Kidney (tissue), 14 donors: ENCODE measurements around the gene ALPK1. TPM values are rescaled to one million over a fixed set of nuclear protein-coding genes. Genes with fewer than 3 reads are reported as not detected.

Source experiments
- DNase-seq, 5 donors: peaks; one replicate each; pipeline ENCODE4 v3.0.0-alpha.2; 2013 to 2020
- FAIRE-seq: peaks from 2 replicates; lab custom pipeline; 2012; peaks lifted over from hg19 to GRCh38; lab: Jason Lieb, UNC
- H3K27ac ChIP-seq, 2 donors: one replicate each; pipeline ENCODE4 v1.7.0; 2013; ENCODE audit warnings: low read depth in 2 of 2, low read length in 2 of 2, inconsistent platforms in 1 of 2
- H3K27me3 ChIP-seq: one replicate; pipeline ENCODE4 v1.7.1; 2013; ENCODE audit warnings: low read length, inconsistent platforms; ENCODE audit not compliant: control insufficient read depth, insufficient read depth
- H3K36me3 ChIP-seq, 3 donors: one replicate each; pipeline versions ENCODE4 v1.7.0 to v1.7.1; 2013; ENCODE audit warnings: low read length in 3 of 3, control low read depth in 1 of 3, inconsistent platforms in 1 of 3; ENCODE audit not compliant: insufficient read depth in 3 of 3, control insufficient read depth in 2 of 3
- H3K4me1 ChIP-seq, 3 donors: one replicate each; pipeline versions ENCODE4 v1.7.0 to v1.7.1; 2013; ENCODE audit warnings: low read length in 3 of 3, inconsistent platforms in 1 of 3, low read depth in 1 of 3; ENCODE audit not compliant: control insufficient read depth in 2 of 3, insufficient read depth in 2 of 3
- H3K4me3 ChIP-seq, 3 donors: one replicate each; pipeline versions ENCODE4 v1.7.0 to v1.8.1; 2013; ENCODE audit warnings: low read length in 3 of 3, control low read depth in 1 of 3, inconsistent platforms in 1 of 3
- H3K9ac ChIP-seq, 3 donors: one replicate each; pipeline versions ENCODE4 v1.7.0 to v1.7.1; 2013; ENCODE audit warnings: low read length in 3 of 3, control low read depth in 1 of 3, inconsistent platforms in 1 of 3
- H3K9me3 ChIP-seq, 3 donors: one replicate each; pipeline versions ENCODE4 v1.7.0 to v1.7.1; 2013; ENCODE audit warnings: low read length in 3 of 3, control low read depth in 1 of 3, inconsistent platforms in 1 of 3; ENCODE audit not compliant: control insufficient read depth in 2 of 3, insufficient read depth in 1 of 3
- intact Hi-C: fragments of 100-400 bp; cut with DNase I; formaldehyde crosslinking; loops from one replicate; pipeline ENCODE4 v1.11.1; 2022
- polyA plus RNA-seq: library from polyadenylated mRNA; stranded (reverse); fragments of 350-450 nt; fragmentation: Illumina TruSeq; extraction: RNeasy Lipid Tissue Mini Kit (QIAGEN cat#74804); gene quantifications from one replicate; pipeline ENCODE4 v1.2.3, GENCODE V29; 2014; ENCODE audit warnings: low read depth, low replicate concordance; ENCODE audit not compliant: insufficient read depth
- total RNA-seq: library from RNA; stranded (reverse); fragmentation: NEBNext Ultra II Directional; extraction: Animal tissue kit (Norgen Biotek cat#: 25700); gene quantifications from one replicate; pipeline ENCODE4 v1.2.1, GENCODE V29; 2021
- TF ChIP-seq, protein P1 (sequence below): IDR thresholded peaks from 3 replicates; pipeline ENCODE4 v1.5.1; 2012; ENCODE audit warnings: mild to moderate bottlenecking, moderate library complexity, borderline replicate concordance; ENCODE audit not compliant: insufficient read depth; ENCODE audit errors: extremely low read depth
- donor health status: control.
- donor health status: control.
- donor health status: control.
- donor health status: control.
- donor health status: control.
- donor health status: DM: yes; HTN: yes; CAD: no.
- donor health status: Normal renal cell carcinoma (clear cell type).

The ALPK1 gene
- total and polyA plus RNA-seq, 2 donors from 2014 or later: 5.9 to 33.5 TPM

GRCh38 chr4:112318239-112319142 lies 21.3 kb downstream of the ALPK1 start:
- H3K4me1 ChIP-seq: no peaks in the 10 kb centered on the region
- H3K27me3 ChIP-seq: no peaks in the 10 kb centered on the region
- TF ChIP-seq, protein P1, sequence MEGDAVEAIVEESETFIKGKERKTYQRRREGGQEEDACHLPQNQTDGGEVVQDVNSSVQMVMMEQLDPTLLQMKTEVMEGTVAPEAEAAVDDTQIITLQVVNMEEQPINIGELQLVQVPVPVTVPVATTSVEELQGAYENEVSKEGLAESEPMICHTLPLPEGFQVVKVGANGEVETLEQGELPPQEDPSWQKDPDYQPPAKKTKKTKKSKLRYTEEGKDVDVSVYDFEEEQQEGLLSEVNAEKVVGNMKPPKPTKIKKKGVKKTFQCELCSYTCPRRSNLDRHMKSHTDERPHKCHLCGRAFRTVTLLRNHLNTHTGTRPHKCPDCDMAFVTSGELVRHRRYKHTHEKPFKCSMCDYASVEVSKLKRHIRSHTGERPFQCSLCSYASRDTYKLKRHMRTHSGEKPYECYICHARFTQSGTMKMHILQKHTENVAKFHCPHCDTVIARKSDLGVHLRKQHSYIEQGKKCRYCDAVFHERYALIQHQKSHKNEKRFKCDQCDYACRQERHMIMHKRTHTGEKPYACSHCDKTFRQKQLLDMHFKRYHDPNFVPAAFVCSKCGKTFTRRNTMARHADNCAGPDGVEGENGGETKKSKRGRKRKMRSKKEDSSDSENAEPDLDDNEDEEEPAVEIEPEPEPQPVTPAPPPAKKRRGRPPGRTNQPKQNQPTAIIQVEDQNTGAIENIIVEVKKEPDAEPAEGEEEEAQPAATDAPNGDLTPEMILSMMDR: no peak
- FAIRE-seq (no peak), DNase-seq (no peak)
- intact Hi-C loops: no loop called here
- no peak overlapping the region for H3K9ac ChIP-seq
- peaks cover 0 to 2% (median 0%) of the 10 kb centered on the region in 3 donors for H3K36me3 ChIP-seq
- no peak overlapping the region for H3K4me3 ChIP-seq
- H3K27ac ChIP-seq: no peak overlapping the region
- H3K9me3 ChIP-seq: no peaks in the 10 kb centered on the region

GRCh38 chr4:112321776-112322684 lies 24.9 kb downstream of the ALPK1 start:
- H3K9me3 ChIP-seq: no peaks in the 10 kb centered on the region
- H3K27me3 ChIP-seq: no peaks in the 10 kb centered on the region
- FAIRE-seq (peak; percentile 54), DNase-seq (peak in 4 of 5 donors; percentile 53 to 73 (median 58))
- TF ChIP-seq, protein P1: peak; percentile 77
- peaks cover 0 to 2% (median 0%) of the 10 kb centered on the region in 3 donors for H3K36me3 ChIP-seq
- peak overlapping the region in 1 of 3 donors; percentile 24 for H3K9ac ChIP-seq
- no peak overlapping the region for H3K27ac ChIP-seq
- no peaks in the 10 kb centered on the region for H3K4me1 ChIP-seq
- intact Hi-C loops: no loop called here
- H3K4me3 ChIP-seq: peak overlapping the region in 1 of 3 donors; percentile 32

DNA sequence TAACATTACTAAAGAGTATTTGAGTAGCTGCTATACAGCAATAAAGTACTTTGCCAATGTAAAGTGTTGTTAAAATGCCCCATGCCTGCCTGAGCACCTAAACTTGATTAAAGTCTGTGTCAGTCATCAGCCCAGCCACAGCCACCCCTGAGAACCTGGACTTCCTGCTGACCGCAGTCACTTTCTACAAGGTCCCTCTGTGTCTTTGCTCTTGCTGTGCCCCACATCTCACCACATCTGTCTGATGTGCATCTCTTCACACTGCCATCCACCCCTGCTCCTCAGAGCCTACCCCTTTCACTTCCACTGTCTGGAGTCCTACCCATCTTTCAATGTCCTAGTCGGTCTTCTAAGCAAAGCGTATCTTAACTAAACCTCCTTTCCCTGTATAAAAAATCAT lies 25.7 kb downstream of the ALPK1 start:
- intact Hi-C loops: no loop called here
- no peak overlapping the region for H3K9ac ChIP-seq
- no peak overlapping the region for H3K4me3 ChIP-seq
- no peak for DNase-seq
- H3K9me3 ChIP-seq: no peaks in the 10 kb centered on the region
- H3K4me1 ChIP-seq: no peaks in the 10 kb centered on the region
- TF ChIP-seq, protein P1: no peak
- no peak overlapping the region for H3K27ac ChIP-seq
- FAIRE-seq: no peak
- H3K27me3 ChIP-seq: no peaks in the 10 kb centered on the region
- H3K36me3 ChIP-seq: peaks cover 0 to 2% (median 0%) of the 10 kb centered on the region in 3 donors
